H1 (cell line): ENCODE data around the gene GLS2. TPM values are rescaled to one million over a fixed set of nuclear protein-coding genes. Genes with fewer than 3 reads are reported as not detected.
A peak's percentile ranks its signal among the peaks of the same experiment; 100 is the strongest.

Source experiments
- BACH1 ChIP-seq: IDR thresholded peaks from 2 replicates; pipeline ENCODE4 v1.6.1; 2012; ENCODE audit warnings: low read length, improper control_type of control experiment
- CBX8 ChIP-seq: fragments of 300-800, 300-1000 bp; sonication (generic); IDR thresholded peaks from 2 replicates; pipeline ENCODE4 v1.7.1; 2016; ENCODE audit warnings: low read depth, low read length, borderline replicate concordance
- CHD2 ChIP-seq: IDR thresholded peaks from 2 replicates; pipeline ENCODE4 v1.6.1; 2012; ENCODE audit warnings: low read length, improper control_type of control experiment
- CREB1 ChIP-seq: IDR thresholded peaks from 2 replicates; pipeline ENCODE4 v1.6.1; 2012; ENCODE audit warnings: inconsistent platforms
- GABPA ChIP-seq: IDR thresholded peaks from 2 replicates; pipeline ENCODE4 v1.6.1; 2011; ENCODE audit warnings: mild to moderate bottlenecking, low read length, moderate library complexity, borderline replicate concordance; ENCODE audit not compliant: insufficient read depth
- HDAC2 ChIP-seq, 2 experiments: fragments of 300-600 bp in 1 of 2; sonication (generic) in 1 of 2; IDR thresholded peaks; 2 replicates each; pipeline ENCODE4 v1.6.1; 2011 to 2012; ENCODE audit warnings: low read depth in 2 of 2, low read length in 2 of 2, mild to moderate bottlenecking in 2 of 2, moderate library complexity in 2 of 2, borderline replicate concordance in 1 of 2, inconsistent platforms in 1 of 2
- JUN ChIP-seq: IDR thresholded peaks from 2 replicates; pipeline ENCODE4 v1.6.1; 2011; ENCODE audit warnings: low read depth, mild to moderate bottlenecking, improper control_type of control experiment, low read length
- JUND ChIP-seq: IDR thresholded peaks from 2 replicates; pipeline ENCODE4 v1.6.1; 2011; ENCODE audit warnings: mild to moderate bottlenecking, improper control_type of control experiment, low read length
- KDM4A ChIP-seq: IDR thresholded peaks from one replicate; pipeline ENCODE4 v1.7.1; 2012; ENCODE audit warnings: low read depth, mild to moderate bottlenecking, moderate library complexity, low read length, inconsistent platforms; ENCODE audit not compliant: severe bottlenecking
- NANOG ChIP-seq: IDR thresholded peaks from 2 replicates; pipeline ENCODE4 v1.6.1; 2011; ENCODE audit warnings: low read length, low read depth, mild to moderate bottlenecking, inconsistent platforms; ENCODE audit not compliant: insufficient read depth, poor library complexity, severe bottlenecking
- PHF8 ChIP-seq: fragments of 200-600 bp; sonication (generic); conservative IDR thresholded peaks from 2 replicates; pipeline ENCODE4 v1.7.1; 2012; ENCODE audit warnings: low read depth, mild to moderate bottlenecking, inconsistent platforms, low read length, moderate library complexity
- POLR2AphosphoS5 ChIP-seq: IDR thresholded peaks from 2 replicates; pipeline ENCODE4 v1.6.1; 2011; ENCODE audit warnings: low read depth, low read length
- RBBP5 ChIP-seq: IDR thresholded peaks from 2 replicates; pipeline ENCODE4 v1.7.1; 2012; ENCODE audit warnings: low read depth, mild to moderate bottlenecking, inconsistent platforms, low read length, moderate library complexity, borderline replicate concordance
- RXRA ChIP-seq: IDR thresholded peaks from 2 replicates; pipeline ENCODE4 v1.6.1; 2011; ENCODE audit warnings: low read depth, mild to moderate bottlenecking, low read length, moderate library complexity; ENCODE audit not compliant: insufficient read depth
- SAP30 ChIP-seq: fragments of 300-600 bp; sonication (generic); IDR thresholded peaks from 2 replicates; pipeline ENCODE4 v1.7.1; 2012; ENCODE audit warnings: low read length, moderate library complexity, mild to moderate bottlenecking, inconsistent platforms; ENCODE audit not compliant: insufficient read depth, insufficient replicate concordance
- SIX5 ChIP-seq: IDR thresholded peaks from 2 replicates; pipeline ENCODE4 v1.6.1; 2011; ENCODE audit warnings: mild to moderate bottlenecking, low read depth, low read length
- TBP ChIP-seq: IDR thresholded peaks from 2 replicates; pipeline ENCODE4 v1.6.1; 2011; ENCODE audit warnings: low read depth, low read length, improper control_type of control experiment
- ZNF274 ChIP-seq: IDR thresholded peaks from 2 replicates; pipeline ENCODE4 v1.7.0; 2012; ENCODE audit warnings: low read length, borderline replicate concordance; ENCODE audit errors: extremely low read depth
- polyA plus RNA-seq, 7 experiments: library from polyadenylated mRNA; depleted of rRNA in 3 of 7; stranded (reverse) in 5 of 7; unstranded in 2 of 7; fragments of >200 nt in 5 of 7; fragments of 200-250 nt in 2 of 7; gene quantifications; 1 replicate in 5 of 7; 2 replicates in 1 of 7; 4 replicates in 1 of 7; pipeline versions ENCODE4 v1.2.1 to v1.2.3, GENCODE V29; 2011 to 2013; ENCODE audit warnings: missing spikeins in 2 of 7, mixed read lengths in 2 of 7
- total RNA-seq: library from RNA; stranded (reverse); fragmentation: NEBNext Ultra II Directional; extraction: Animal tissue kit (Norgen Biotek cat#: 25700); gene quantifications from 2 replicates; pipeline ENCODE4 v1.2.1, GENCODE V29; 2021
- TF ChIP-seq, protein P1 (sequence below): IDR thresholded peaks from 2 replicates; pipeline ENCODE4 v1.6.1; 2011; ENCODE audit warnings: low read length, improper control_type of control experiment

The GLS2 gene
- total and polyA plus RNA-seq, 2 of the 8 experiments (the other 6 are each of a cell fraction or from before 2014, with no cell fraction given), result 14.5 to 20.1 TPM

DNA sequence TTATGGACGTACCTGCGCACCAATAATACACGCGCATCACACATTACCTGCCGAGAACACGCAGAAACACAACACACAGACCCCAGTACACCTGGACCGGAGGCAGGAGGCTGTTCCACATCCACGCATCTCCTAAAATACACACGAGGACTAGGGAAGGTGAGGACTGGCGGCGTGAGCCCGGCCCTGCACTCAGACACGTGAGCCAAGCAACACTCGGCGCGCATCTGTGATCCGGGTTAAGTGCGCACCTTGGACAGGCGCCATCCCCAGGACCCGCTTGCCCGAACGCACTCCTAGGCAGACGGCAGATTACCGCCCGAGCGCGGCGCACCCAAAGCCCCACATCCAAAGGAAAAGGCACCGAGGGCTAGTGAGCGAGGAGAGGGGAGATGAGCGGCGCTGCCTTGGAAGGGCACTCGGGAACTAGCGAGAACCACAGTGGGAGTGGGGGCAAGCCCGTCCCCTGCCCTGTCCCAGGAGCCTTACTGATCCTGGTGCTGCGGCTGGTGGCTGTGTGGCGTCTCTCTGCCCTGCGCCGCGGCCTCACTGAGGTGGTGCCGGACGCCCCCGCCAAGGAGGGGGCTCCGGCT, 417 bp downstream of the GLS2 start (continued):
- no peak for TF ChIP-seq CBX8
- TF ChIP-seq KDM4A, result no peak
- TF ChIP-seq PHF8, result peak; percentile 45; the same call in 1 of the 2 replicates
- TF ChIP-seq CREB1, result peak; percentile 91
- TF ChIP-seq SIX5, result no peak
- no peak for TF ChIP-seq ZNF274
- no peak for TF ChIP-seq GABPA
- TF ChIP-seq, protein P1, sequence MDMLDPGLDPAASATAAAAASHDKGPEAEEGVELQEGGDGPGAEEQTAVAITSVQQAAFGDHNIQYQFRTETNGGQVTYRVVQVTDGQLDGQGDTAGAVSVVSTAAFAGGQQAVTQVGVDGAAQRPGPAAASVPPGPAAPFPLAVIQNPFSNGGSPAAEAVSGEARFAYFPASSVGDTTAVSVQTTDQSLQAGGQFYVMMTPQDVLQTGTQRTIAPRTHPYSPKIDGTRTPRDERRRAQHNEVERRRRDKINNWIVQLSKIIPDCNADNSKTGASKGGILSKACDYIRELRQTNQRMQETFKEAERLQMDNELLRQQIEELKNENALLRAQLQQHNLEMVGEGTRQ, result peak; percentile 48; the same call in 1 of the 2 replicates
- no peak for TF ChIP-seq RXRA
- TF ChIP-seq CHD2, result no peak
- TF ChIP-seq HDAC2 (IDR thresholded peaks at IDR 0.05; ENCODE audit: borderline replicate concordance in 1 of 2, low read depth in 2 of 2, low read length in 2 of 2), result no peak
- TF ChIP-seq TBP, result peak; percentile 50; the same call in 1 of the 2 replicates
- TF ChIP-seq POLR2AphosphoS5, result peak; percentile 35; the same call in 1 of the 2 replicates
- TF ChIP-seq JUN, result no peak
- peak; percentile 79; the same call in 1 of the 2 replicates for TF ChIP-seq RBBP5
- no peak for TF ChIP-seq SAP30
- TF ChIP-seq BACH1, result no peak
- TF ChIP-seq NANOG, result no peak
- TF ChIP-seq JUND, result no peak
